Measurements from ENCODE around the gene KCNH1.
A peak's percentile ranks its signal among the peaks of the same experiment; 100 is the strongest.

KCNH1 gene

GRCh38 chr1:210800756-210801155 lies 333.2 kb downstream of the KCNH1 start:
- TF ChIP-seq CTCF (IDR thresholded peaks at IDR 0.05; ENCODE audit: low read depth, low read length), result no peak
- in situ Hi-C loops (cut with HindIII; ENCODE audit: low sequenced_read_pairs), result no loop called here
- DNase-seq (ENCODE audit: low read depth, low spot score), result no peak
- no peak overlapping the region for H3K4me3 ChIP-seq (ENCODE audit: low read depth, low read length)

GRCh38 chr1:210800301-210800700 lies 333.6 kb downstream of the KCNH1 start:
- in situ Hi-C loops (cut with HindIII; ENCODE audit: low sequenced_read_pairs), result no loop called here
- no peak for TF ChIP-seq CTCF (IDR thresholded peaks at IDR 0.05; ENCODE audit: low read depth, low read length)

GRCh38 chr1:210797422-210797821 lies 336.5 kb downstream of the KCNH1 start:
- TF ChIP-seq CTCF (IDR thresholded peaks at IDR 0.05; ENCODE audit: low read depth, low read length), result no peak
- in situ Hi-C loops (cut with HindIII; ENCODE audit: low sequenced_read_pairs), result no loop called here
- no peak for DNase-seq (ENCODE audit: low read depth, low spot score)
- no peak overlapping the region for H3K4me3 ChIP-seq (ENCODE audit: low read depth, low read length)

More at GRCh38 chr1:210800301-210800700, 333.6 kb downstream of the KCNH1 start:
- H3K4me3 ChIP-seq (ENCODE audit: low read depth, low read length), result no peak overlapping the region
- no peak for DNase-seq (ENCODE audit: low read depth, low spot score)

- in situ Hi-C loops (cut with HindIII; ENCODE audit: low sequenced_read_pairs), result no loop called here
- TF ChIP-seq CTCF (IDR thresholded peaks at IDR 0.05; ENCODE audit: low read depth, low read length), result no peak
Measured at GRCh38 chr1:210796421-210796820, 337.5 kb downstream of the KCNH1 start.

GRCh38 chr1:210794445-210794844 lies 339.5 kb downstream of the KCNH1 start:
- DNase-seq (ENCODE audit: low read depth, low spot score), result no peak
- in situ Hi-C loops (cut with HindIII; ENCODE audit: low sequenced_read_pairs), result no loop called here
- no peak for TF ChIP-seq CTCF (IDR thresholded peaks at IDR 0.05; ENCODE audit: low read depth, low read length)

More at GRCh38 chr1:210796421-210796820, 337.5 kb downstream of the KCNH1 start:
- H3K4me3 ChIP-seq (ENCODE audit: low read depth, low read length), result no peak overlapping the region
- no peak for DNase-seq (ENCODE audit: low read depth, low spot score)

DNA sequence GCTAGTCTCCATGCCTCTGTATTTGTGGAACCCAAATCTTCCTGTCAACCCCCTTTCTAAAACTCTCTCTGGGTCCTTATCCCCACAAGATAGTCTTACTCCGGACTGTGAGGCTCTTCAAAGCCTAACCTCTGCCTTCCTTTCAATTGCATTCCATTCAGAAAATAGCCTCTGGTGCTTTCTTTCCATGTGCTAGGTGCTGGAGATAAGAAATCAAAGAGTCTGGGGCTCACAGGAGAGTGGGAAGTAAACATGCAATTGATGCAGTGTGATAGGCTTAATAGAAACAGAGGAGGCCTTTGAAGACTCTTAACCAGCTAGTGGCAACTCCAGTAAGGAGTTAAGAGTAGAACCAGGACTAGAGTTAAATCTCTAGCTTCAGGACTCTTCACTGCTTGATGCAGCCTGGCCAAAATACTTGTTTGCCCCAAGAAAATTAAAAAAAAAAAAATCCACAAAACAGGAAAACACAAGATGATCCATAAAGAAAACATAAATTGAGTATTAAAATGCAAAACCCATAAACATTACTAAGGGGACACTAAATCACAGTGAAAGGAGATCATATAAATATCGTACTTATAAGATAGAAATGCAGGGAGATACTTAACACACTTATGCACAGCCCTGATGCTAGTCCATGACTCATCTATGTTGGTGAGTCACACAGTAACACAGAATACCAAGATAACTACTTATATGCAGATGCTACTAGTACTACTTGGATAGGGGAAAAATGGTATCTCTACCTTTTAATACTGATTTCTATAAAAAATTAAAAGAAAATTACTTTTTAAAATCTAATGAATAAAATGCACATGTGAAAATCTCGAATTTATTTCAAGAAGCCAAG lies 341.5 kb downstream of the KCNH1 start:
- in situ Hi-C loops (cut with HindIII; ENCODE audit: low sequenced_read_pairs), result no loop called here
- peak; percentile 83 for DNase-seq (ENCODE audit: low read depth, low spot score)
- no peak overlapping the region for H3K4me3 ChIP-seq (ENCODE audit: low read depth, low read length)
- TF ChIP-seq CTCF (IDR thresholded peaks at IDR 0.05; ENCODE audit: low read depth, low read length), result no peak

More at GRCh38 chr1:210794445-210794844, 339.5 kb downstream of the KCNH1 start:
- no peak overlapping the region for H3K4me3 ChIP-seq (ENCODE audit: low read depth, low read length)
